Measurements from ENCODE around the gene AMDHD2. TPM values are rescaled to one million over a fixed set of nuclear protein-coding genes. Genes with fewer than 3 reads are reported as not detected.
"Not testable (repeated sequence)": the region's sequence is repeated elsewhere in the genome, so short reads cannot be mapped to it uniquely, and the experiment has no call there.

The AMDHD2 gene
- total RNA-seq, 1 experiment from 2014 or later, result 67.2 TPM

DNA sequence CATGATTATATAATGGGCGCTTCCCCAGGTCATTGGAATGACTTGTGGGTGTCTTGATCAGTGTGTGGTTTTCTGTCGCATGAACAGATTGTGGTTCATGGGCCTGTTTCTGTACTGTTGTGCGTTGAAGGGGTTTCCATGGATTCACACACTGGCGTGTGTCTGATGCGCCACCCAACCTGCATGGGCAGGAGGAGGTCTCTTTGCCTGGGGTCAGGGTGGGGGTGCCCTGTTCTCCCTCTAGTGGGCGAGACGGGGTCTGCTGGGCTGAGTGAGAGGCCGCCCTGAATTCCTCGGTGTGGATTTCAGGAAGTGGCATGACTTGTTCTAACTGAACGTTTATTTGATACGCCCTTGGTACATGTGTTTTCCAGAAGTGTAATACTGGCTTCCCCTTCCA is 60.0 kb downstream of the AMDHD2 start:
- H3K9me3 Mint-ChIP-seq (ENCODE audit: unreplicated experiment); BruUV-seq (replicated peaks); H3K27ac Mint-ChIP-seq (ENCODE audit: unreplicated experiment); H3K4me3 Mint-ChIP-seq (ENCODE audit: unreplicated experiment); H3K4me1 Mint-ChIP-seq (ENCODE audit: low read depth, unreplicated experiment); H3K4me1 ChIP-seq; CTCF ChIA-PET; POLR2A ChIA-PET; intact Hi-C loops (cut with micrococcal nuclease; ENCODE audit: unreplicated experiment); H3K36me3 ChIP-seq (ENCODE audit: control insufficient read depth, insufficient read depth, low read length); H3K27me3 ChIP-seq (replicated peaks; ENCODE audit: control insufficient read depth, insufficient read depth, low read length); H3K27me3 Mint-ChIP-seq (ENCODE audit: insufficient read depth, unreplicated experiment); H3K36me3 Mint-ChIP-seq (ENCODE audit: insufficient read depth, unreplicated experiment); H3K4me3 ChIP-seq (ENCODE audit: low read depth, low read length); H3K9me3 ChIP-seq: not testable (repeated sequence)
- peak in 1 of 2 experiments; percentile 52 for DNase-seq
- TF ChIP-seq, protein P1, sequence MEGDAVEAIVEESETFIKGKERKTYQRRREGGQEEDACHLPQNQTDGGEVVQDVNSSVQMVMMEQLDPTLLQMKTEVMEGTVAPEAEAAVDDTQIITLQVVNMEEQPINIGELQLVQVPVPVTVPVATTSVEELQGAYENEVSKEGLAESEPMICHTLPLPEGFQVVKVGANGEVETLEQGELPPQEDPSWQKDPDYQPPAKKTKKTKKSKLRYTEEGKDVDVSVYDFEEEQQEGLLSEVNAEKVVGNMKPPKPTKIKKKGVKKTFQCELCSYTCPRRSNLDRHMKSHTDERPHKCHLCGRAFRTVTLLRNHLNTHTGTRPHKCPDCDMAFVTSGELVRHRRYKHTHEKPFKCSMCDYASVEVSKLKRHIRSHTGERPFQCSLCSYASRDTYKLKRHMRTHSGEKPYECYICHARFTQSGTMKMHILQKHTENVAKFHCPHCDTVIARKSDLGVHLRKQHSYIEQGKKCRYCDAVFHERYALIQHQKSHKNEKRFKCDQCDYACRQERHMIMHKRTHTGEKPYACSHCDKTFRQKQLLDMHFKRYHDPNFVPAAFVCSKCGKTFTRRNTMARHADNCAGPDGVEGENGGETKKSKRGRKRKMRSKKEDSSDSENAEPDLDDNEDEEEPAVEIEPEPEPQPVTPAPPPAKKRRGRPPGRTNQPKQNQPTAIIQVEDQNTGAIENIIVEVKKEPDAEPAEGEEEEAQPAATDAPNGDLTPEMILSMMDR (IDR thresholded peaks at IDR 0.05; ENCODE audit: insufficient read depth in 1 of 2, low read depth in 1 of 2, low read length in 1 of 2, severe bottlenecking in 1 of 2, unreplicated experiment in 1 of 2), result peak in 1 of 2 experiments; percentile 20

DNA sequence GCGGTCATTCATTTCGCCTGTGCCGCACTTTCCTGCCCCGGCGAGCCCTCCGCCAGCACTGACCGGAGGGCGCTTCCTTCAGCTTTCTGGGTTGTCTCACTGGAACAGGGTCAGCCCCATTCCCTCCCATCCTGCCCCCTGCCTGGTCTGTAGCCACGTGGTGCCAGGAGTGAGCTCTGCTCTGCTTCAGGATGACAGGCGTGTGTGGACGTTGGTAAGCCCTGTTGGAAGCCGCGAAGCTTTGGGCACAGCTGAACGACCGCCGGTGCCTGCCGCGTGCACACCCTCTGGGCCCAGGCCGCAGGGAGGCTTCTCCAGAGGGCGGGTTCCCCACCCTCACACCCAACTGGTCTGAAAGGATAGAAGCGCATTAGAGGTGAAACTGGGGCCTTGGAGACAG is 60.6 kb downstream of the AMDHD2 start:
- H3K27me3 ChIP-seq (replicated peaks; ENCODE audit: control insufficient read depth, insufficient read depth, low read length); BruUV-seq (replicated peaks); H3K4me1 Mint-ChIP-seq (ENCODE audit: low read depth, unreplicated experiment); H3K4me1 ChIP-seq; H3K9me3 ChIP-seq; H3K27me3 Mint-ChIP-seq (ENCODE audit: insufficient read depth, unreplicated experiment); POLR2A ChIA-PET; H3K36me3 Mint-ChIP-seq (ENCODE audit: insufficient read depth, unreplicated experiment); DNase-seq; CTCF ChIA-PET; intact Hi-C loops (cut with micrococcal nuclease; ENCODE audit: unreplicated experiment); H3K4me3 Mint-ChIP-seq (ENCODE audit: unreplicated experiment); H3K9me3 Mint-ChIP-seq (ENCODE audit: unreplicated experiment); H3K27ac Mint-ChIP-seq (ENCODE audit: unreplicated experiment); H3K36me3 ChIP-seq (ENCODE audit: control insufficient read depth, insufficient read depth, low read length); H3K4me3 ChIP-seq (ENCODE audit: low read depth, low read length): not testable (repeated sequence)

Small RNA genes within 50 kb of the gene (microRNA-seq; reads per million reads assigned to microRNA genes)
- gene MIR3178, result not detected

Other genes with a start within 250 kb of the AMDHD2 start
- gene ABCA3, start 179.6 kb upstream of the AMDHD2 start, total RNA-seq (2022), result 14.6 and 16.1 TPM in 2 replicates
- gene CCNF, start 90.9 kb upstream of the AMDHD2 start, total RNA-seq (2022), result 48.7 and 52.4 TPM in 2 replicates
- 29.0 and 30.6 TPM in 2 replicates for gene TEDC2, start 60.3 kb upstream of the AMDHD2 start, total RNA-seq (2022)
- gene NTN3, start 49.1 kb upstream of the AMDHD2 start, total RNA-seq (2022), result 0.30 and 0.39 TPM in 2 replicates
- 20.8 and 22.6 TPM in 2 replicates for gene TBC1D24, start 45.2 kb upstream of the AMDHD2 start, total RNA-seq (2022)
- gene ATP6V0C, start 6.4 kb upstream of the AMDHD2 start, total RNA-seq (2022), result 200 and 204 TPM in 2 replicates
- 0.63 and 0.68 TPM in 2 replicates for gene CEMP1, start 11.0 kb downstream of the AMDHD2 start, total RNA-seq (2022)
- gene PDPK1, start 17.6 kb downstream of the AMDHD2 start, total RNA-seq (2022), result 60.5 and 69.8 TPM in 2 replicates
- gene KCTD5, start 162.2 kb downstream of the AMDHD2 start, total RNA-seq (2022), result 30.4 and 33.3 TPM in 2 replicates
- 0.72 and 1.1 TPM in 2 replicates for gene PRSS27, start 199.9 kb downstream of the AMDHD2 start, total RNA-seq (2022)
- 332 and 382 TPM in 2 replicates for gene SRRM2, start 232.3 kb downstream of the AMDHD2 start, total RNA-seq (2022)

Measured in Caco-2 (cell line).